ENCODE measurements around the gene COPRS.

DNA sequence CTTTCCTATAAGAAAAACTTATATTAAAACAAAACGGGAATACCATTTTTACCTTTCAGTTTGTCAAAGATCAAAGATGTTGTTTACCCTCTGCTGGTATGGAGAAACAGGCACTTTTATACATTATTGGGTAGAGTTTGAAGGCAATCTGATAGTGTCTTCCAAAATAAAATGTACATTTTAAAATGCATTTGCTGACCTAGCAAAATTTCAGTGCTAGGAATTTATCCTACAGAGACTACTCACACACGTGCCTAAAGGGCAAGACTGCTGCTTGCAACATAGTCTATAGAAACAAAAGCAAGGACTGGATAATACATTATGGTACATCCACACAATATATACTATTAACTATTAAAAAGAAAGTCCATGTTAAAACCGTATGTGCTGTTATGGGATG lies 36.0 kb downstream of the COPRS start:
- TF ChIP-seq, protein P1, sequence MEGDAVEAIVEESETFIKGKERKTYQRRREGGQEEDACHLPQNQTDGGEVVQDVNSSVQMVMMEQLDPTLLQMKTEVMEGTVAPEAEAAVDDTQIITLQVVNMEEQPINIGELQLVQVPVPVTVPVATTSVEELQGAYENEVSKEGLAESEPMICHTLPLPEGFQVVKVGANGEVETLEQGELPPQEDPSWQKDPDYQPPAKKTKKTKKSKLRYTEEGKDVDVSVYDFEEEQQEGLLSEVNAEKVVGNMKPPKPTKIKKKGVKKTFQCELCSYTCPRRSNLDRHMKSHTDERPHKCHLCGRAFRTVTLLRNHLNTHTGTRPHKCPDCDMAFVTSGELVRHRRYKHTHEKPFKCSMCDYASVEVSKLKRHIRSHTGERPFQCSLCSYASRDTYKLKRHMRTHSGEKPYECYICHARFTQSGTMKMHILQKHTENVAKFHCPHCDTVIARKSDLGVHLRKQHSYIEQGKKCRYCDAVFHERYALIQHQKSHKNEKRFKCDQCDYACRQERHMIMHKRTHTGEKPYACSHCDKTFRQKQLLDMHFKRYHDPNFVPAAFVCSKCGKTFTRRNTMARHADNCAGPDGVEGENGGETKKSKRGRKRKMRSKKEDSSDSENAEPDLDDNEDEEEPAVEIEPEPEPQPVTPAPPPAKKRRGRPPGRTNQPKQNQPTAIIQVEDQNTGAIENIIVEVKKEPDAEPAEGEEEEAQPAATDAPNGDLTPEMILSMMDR (conservative IDR thresholded peaks at IDR 0.05; ENCODE audit: low read depth in 2 of 2), result no peak
- no peak for TF ChIP-seq POLR2AphosphoS5 (IDR thresholded peaks at IDR 0.05; ENCODE audit: low read depth)

Measured in GM23338 (cell line).